Uterus (tissue), 2 donors: Measurements from ENCODE around the gene FKBP10.

Experiments
- CTCF ChIP-seq, 4 experiments: fragments of 200-600 bp in 2 of 4; fragments of 450-650 bp in 2 of 4; sonication (generic) in 2 of 4; IDR thresholded peaks; one replicate each; pipeline ENCODE4 v1.5.1; 2016 to 2019; ENCODE audit warnings: antibody characterized with exemption in 4 of 4, mild to moderate bottlenecking in 2 of 4, moderate library complexity in 1 of 4
- POLR2A ChIP-seq, 2 donors: fragments of 450-650 bp; IDR thresholded peaks; one replicate each; pipeline ENCODE4 v1.6.1; 2016; ENCODE audit warnings: antibody characterized with exemption in 2 of 2, mild to moderate bottlenecking in 1 of 2, moderate library complexity in 1 of 2

- no peak for TF ChIP-seq CTCF (IDR thresholded peaks at IDR 0.05)
- no peak for TF ChIP-seq POLR2A (IDR thresholded peaks at IDR 0.05)
These were observed 39.0 kb upstream of the FKBP10 start for GRCh38 chr17:41773731-41774193.
